Loucy (cell line): Measurements from ENCODE around the gene XCL1.

Experiments
- EZH2phosphoT487 ChIP-seq: fragments of 200-600 bp; IDR thresholded peaks from 2 replicates; pipeline ENCODE4 v1.6.1; 2018; ENCODE audit warnings: antibody characterized with exemption, mild to moderate bottlenecking, moderate library complexity, borderline replicate concordance
- TF ChIP-seq, protein P1 (sequence below): fragments of 200-600 bp; sonication (generic); conservative IDR thresholded peaks from 2 replicates; pipeline ENCODE4 v1.5.1; 2014; ENCODE audit warnings: mild to moderate bottlenecking, antibody characterized with exemption, low read length

DNA sequence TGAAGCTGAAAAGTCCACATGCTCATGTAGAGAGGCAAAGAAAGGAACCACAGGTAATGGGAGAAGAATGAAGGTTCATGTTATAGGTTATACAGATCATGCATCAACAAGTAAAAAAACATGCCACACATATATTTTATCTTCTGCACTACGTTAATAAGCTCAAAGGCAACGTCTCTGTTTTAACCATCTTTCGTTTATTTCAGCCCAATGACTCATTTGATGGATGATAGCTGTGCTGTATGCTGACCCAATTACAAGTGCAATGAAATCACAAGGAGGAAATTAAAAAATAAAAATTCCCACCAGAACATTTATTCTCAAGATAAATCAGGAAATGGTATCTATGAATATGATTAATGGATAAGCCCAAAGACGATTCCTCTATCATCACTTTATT is 24.6 kb downstream of the XCL1 start:
- TF ChIP-seq, protein P1, sequence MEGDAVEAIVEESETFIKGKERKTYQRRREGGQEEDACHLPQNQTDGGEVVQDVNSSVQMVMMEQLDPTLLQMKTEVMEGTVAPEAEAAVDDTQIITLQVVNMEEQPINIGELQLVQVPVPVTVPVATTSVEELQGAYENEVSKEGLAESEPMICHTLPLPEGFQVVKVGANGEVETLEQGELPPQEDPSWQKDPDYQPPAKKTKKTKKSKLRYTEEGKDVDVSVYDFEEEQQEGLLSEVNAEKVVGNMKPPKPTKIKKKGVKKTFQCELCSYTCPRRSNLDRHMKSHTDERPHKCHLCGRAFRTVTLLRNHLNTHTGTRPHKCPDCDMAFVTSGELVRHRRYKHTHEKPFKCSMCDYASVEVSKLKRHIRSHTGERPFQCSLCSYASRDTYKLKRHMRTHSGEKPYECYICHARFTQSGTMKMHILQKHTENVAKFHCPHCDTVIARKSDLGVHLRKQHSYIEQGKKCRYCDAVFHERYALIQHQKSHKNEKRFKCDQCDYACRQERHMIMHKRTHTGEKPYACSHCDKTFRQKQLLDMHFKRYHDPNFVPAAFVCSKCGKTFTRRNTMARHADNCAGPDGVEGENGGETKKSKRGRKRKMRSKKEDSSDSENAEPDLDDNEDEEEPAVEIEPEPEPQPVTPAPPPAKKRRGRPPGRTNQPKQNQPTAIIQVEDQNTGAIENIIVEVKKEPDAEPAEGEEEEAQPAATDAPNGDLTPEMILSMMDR = no peak
- no peak for TF ChIP-seq EZH2phosphoT487
